ENCODE measurements around the gene CELSR1.

CELSR1 gene

GRCh38 chr22:46537225-46537945 lies at the start of gene CELSR1:
Gene CELSR1 (minus strand): TSS chr22:46537620. CDS start chr22:46537170, 450 bp downstream.
- DNase-seq: peak; percentile 69 to 88 (median 77)

- DNase-seq: peak; percentile 42 to 61 (median 43)
These were observed 49.6 kb upstream of the CELSR1 start for GRCh38 chr22:46587061-46587460.

GRCh38 chr22:46586531-46587011 lies 49.2 kb upstream of the CELSR1 start:
- DNase-seq: no peak

GRCh38 chr22:46586123-46586519 lies 48.7 kb upstream of the CELSR1 start:
- DNase-seq: no peak

- no peak for DNase-seq
These were observed 48.1 kb upstream of the CELSR1 start for GRCh38 chr22:46585340-46586122.

GRCh38 chr22:46584081-46584921 lies 46.9 kb upstream of the CELSR1 start:
- DNase-seq: peak in 1 of 3 donors; percentile 40

- DNase-seq: no peak
These were observed 46.2 kb upstream of the CELSR1 start for GRCh38 chr22:46583571-46583970.

GRCh38 chr22:46582281-46582933 lies 45.0 kb upstream of the CELSR1 start:
- DNase-seq: no peak

GRCh38 chr22:46581538-46582244 lies 44.3 kb upstream of the CELSR1 start:
- no peak for DNase-seq

- DNase-seq: no peak
These were observed 43.6 kb upstream of the CELSR1 start for GRCh38 chr22:46580940-46581537.

GRCh38 chr22:46579751-46580449 lies 42.5 kb upstream of the CELSR1 start:
- no peak for DNase-seq

- DNase-seq: no peak
These were observed 41.6 kb upstream of the CELSR1 start for GRCh38 chr22:46578824-46579561.

- DNase-seq: peak in 2 of 3 donors; percentile 35 to 55
These were observed 40.9 kb upstream of the CELSR1 start for GRCh38 chr22:46578251-46578823.

- peak in 1 of 3 donors; percentile 43 for DNase-seq
These were observed 40.2 kb upstream of the CELSR1 start for GRCh38 chr22:46577368-46578249.

GRCh38 chr22:46576556-46577367 lies 39.3 kb upstream of the CELSR1 start:
- peak; percentile 63 to 93 (median 84) for DNase-seq

- no peak for DNase-seq
These were observed 38.6 kb upstream of the CELSR1 start for GRCh38 chr22:46575911-46576555.
